DND-41 (cell line): ENCODE data around the gene ABCD3.

ENCODE experiments used
- ATAC-seq: fragments of 200-7000 bp; cut with Tn5 transposase; 3 replicates; pipeline ENCODE4 v1.9.1; 2021; ENCODE audit warnings: low read depth; ENCODE audit not compliant: insufficient read depth
- DNase-seq: peaks from one replicate; pipeline ENCODE4 v3.0.0-alpha.2; 2020
- H2AFZ ChIP-seq: 2 replicates; pipeline ENCODE4 v1.6.0; 2012; ENCODE audit warnings: low read depth, low read length
- H3K27ac ChIP-seq: 2 replicates; pipeline ENCODE4 v1.5.1; 2012; ENCODE audit warnings: low read length, inconsistent platforms
- H3K27me3 ChIP-seq: fragments of 200-600 bp; sonication (generic); 2 replicates; pipeline ENCODE4 v1.6.0; 2012; ENCODE audit warnings: low read length, mild to moderate bottlenecking, inconsistent platforms; ENCODE audit not compliant: insufficient read depth, poor library complexity
- H3K36me3 ChIP-seq: 2 replicates; pipeline ENCODE4 v1.5.1; 2012; ENCODE audit warnings: low read length, inconsistent platforms; ENCODE audit not compliant: insufficient read depth
- H3K4me1 ChIP-seq: 2 replicates; pipeline ENCODE4 v1.5.1; 2012; ENCODE audit warnings: mild to moderate bottlenecking, low read length; ENCODE audit not compliant: insufficient read depth
- H3K4me2 ChIP-seq: 2 replicates; pipeline ENCODE4 v1.6.0; 2012; ENCODE audit warnings: mild to moderate bottlenecking, moderate library complexity, low read length, inconsistent platforms; ENCODE audit not compliant: insufficient read depth
- H3K4me3 ChIP-seq, 2 experiments: fragments of 200-600 bp in 1 of 2; shearing (Covaris generic) in 1 of 2; 2 replicates each; pipeline ENCODE4 v1.5.1; 2012 to 2016; ENCODE audit warnings: inconsistent platforms in 2 of 2, low read length in 2 of 2, mild to moderate bottlenecking in 2 of 2, low read depth in 1 of 2, moderate library complexity in 1 of 2
- H3K79me2 ChIP-seq: 2 replicates; pipeline ENCODE4 v1.6.0; 2012; ENCODE audit warnings: low read length, inconsistent platforms; ENCODE audit not compliant: insufficient read depth
- H3K9ac ChIP-seq: 2 replicates; pipeline ENCODE4 v1.6.0; 2012; ENCODE audit warnings: low read depth, mild to moderate bottlenecking, inconsistent platforms, low read length, moderate library complexity
- H3K9me3 ChIP-seq: 2 replicates; pipeline ENCODE4 v1.5.1; 2012; ENCODE audit warnings: low read length, moderate library complexity, mild to moderate bottlenecking, inconsistent platforms; ENCODE audit not compliant: insufficient read depth, severe bottlenecking
- H4K20me1 ChIP-seq: 2 replicates; pipeline ENCODE4 v1.6.0; 2012; ENCODE audit warnings: low read length; ENCODE audit not compliant: insufficient read depth
- CTCF ChIP-seq: IDR thresholded peaks from 2 replicates; pipeline ENCODE4 v1.5.1; 2012; ENCODE audit warnings: borderline replicate concordance, low read length, moderate library complexity, mild to moderate bottlenecking; ENCODE audit not compliant: poor library complexity, severe bottlenecking; ENCODE audit errors: extremely low read depth
- EZH2 ChIP-seq: IDR thresholded peaks from 3 replicates; pipeline ENCODE4 v1.6.1; 2012; ENCODE audit warnings: borderline replicate concordance, low read depth, mild to moderate bottlenecking, moderate library complexity, low read length, inconsistent platforms; ENCODE audit not compliant: severe bottlenecking

Gene ABCD3

DNA sequence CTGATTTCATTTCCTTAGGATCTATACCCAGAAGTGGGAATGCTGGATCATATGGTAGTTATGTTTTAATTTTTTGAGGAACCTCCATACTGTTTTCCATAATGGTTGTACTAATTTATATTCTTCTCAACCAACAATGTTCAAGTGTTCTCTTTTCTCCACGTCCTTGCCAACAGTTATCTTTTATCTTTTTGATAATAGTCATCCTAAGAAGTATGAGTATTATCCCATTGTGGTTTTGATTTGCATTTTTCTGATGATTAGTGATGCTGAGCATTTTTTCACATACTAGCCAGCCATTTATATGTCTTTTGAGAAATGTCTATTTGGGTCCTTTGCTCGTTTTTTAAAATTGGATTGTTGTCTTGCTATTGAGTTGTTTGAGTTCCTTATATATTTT is 38.5 kb downstream of the ABCD3 start:
- peaks cover 23% of the 10 kb centered on the region; the same call in 1 of the 2 replicates for H3K36me3 ChIP-seq
- peaks cover 2% of the 10 kb centered on the region for H3K9me3 ChIP-seq
- TF ChIP-seq CTCF (no peak), EZH2 (no peak)
- DNase-seq (no peak), ATAC-seq (no peak)
- no peak overlapping the region for H3K4me2 ChIP-seq
- no peak overlapping the region for H3K9ac ChIP-seq
- H3K79me2 ChIP-seq: peaks cover 15% of the 10 kb centered on the region
- no peaks in the 10 kb centered on the region for H3K27me3 ChIP-seq
- no peak overlapping the region for H2AFZ ChIP-seq
- H3K4me1 ChIP-seq: no peaks in the 10 kb centered on the region
- H4K20me1 ChIP-seq: no peaks in the 10 kb centered on the region
- no peak overlapping the region for H3K4me3 ChIP-seq
- no peak overlapping the region for H3K27ac ChIP-seq

DNA sequence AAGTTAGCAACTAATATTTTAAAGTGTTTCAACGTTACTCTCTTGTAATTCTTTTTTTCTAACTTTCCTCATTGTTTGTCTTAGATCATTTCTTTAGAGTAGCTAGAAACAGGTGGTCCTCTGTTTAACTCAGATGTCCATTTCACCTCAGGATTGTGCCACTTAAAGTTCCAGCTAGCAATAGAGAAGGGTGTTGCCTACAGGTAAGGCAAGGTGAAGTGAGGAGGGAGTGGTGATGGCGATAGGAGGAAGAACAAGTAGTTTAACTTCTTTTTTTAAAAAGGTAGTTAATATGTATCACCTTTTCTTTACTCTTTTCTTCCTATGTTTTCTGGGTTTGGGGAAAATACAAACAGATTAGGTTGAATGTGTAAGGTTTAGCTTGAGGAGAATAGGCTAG is 44.4 kb downstream of the ABCD3 start:
- peaks cover 4% of the 10 kb centered on the region; the same call in 1 of the 2 replicates for H3K79me2 ChIP-seq
- H3K4me3 ChIP-seq: no peak overlapping the region
- H3K9me3 ChIP-seq: no peaks in the 10 kb centered on the region
- H3K27ac ChIP-seq: no peak overlapping the region
- H3K4me2 ChIP-seq: no peak overlapping the region
- no peaks in the 10 kb centered on the region for H4K20me1 ChIP-seq
- no peak overlapping the region for H2AFZ ChIP-seq
- no peak for TF ChIP-seq EZH2
- DNase-seq (no peak), ATAC-seq (no peak)
- peaks cover 43% of the 10 kb centered on the region for H3K36me3 ChIP-seq
- H3K4me1 ChIP-seq: no peaks in the 10 kb centered on the region
- H3K27me3 ChIP-seq: no peaks in the 10 kb centered on the region
- H3K9ac ChIP-seq: no peak overlapping the region

DNA sequence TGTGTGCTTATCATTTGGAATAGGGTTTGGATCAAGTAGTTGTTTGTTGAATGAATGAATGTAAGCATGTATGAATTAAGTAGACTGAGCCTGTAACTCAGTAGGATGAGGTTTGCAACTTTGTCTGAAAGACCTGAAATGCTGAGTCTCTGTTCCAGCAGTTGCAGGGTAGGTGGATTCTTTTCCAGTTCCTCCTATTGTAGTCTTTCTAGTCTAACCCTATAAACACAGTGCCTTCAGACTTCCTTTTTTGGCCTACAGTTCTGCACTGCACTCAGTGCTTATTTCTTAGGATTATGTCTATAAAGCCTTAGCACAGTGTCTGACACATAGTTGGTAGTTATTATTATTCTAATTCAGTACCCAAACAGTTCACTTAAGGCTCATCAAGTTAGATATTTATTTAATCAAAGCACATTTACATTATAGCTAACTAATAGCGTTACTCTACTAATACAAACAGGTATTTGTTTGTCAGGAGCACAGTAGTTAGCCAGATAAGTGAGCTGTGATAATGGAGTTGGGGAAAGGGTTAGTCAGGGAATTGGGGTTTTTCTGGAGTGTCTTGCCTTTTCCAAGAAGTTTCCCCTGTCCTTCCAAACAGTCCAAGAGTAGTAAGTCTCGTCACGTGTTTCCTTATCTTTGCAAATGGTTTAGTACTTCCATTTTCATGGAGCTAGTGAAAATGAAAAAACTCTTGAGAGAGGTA is 45.0 kb downstream of the ABCD3 start:
- no peak for TF ChIP-seq EZH2
- TF ChIP-seq CTCF: no peak
- Histone ChIP-seq H3K27ac (no peak overlapping the region), H3K36me3 (peaks cover 44% of the 10 kb centered on the region), H3K9me3 (no peaks in the 10 kb centered on the region), H3K27me3 (no peaks in the 10 kb centered on the region), H3K9ac (no peak overlapping the region), H3K4me2 (no peak overlapping the region), H3K4me1 (no peaks in the 10 kb centered on the region), H2AFZ (no peak overlapping the region), H3K4me3 (no peak overlapping the region), H3K79me2 (0 out of 2 replicates have a peak, but pooled peaks cover 3% of the 10 kb centered on the region), H4K20me1 (no peaks in the 10 kb centered on the region)
- DNase-seq: no peak
- no peak for ATAC-seq

- DNase-seq (peak; percentile 53), ATAC-seq (peak; percentile 96)
- no peaks in the 10 kb centered on the region for H3K27me3 ChIP-seq
- H3K36me3 ChIP-seq: peaks cover 43% of the 10 kb centered on the region
- no peak overlapping the region for H3K4me2 ChIP-seq
- H3K9ac ChIP-seq: no peak overlapping the region
- H3K4me1 ChIP-seq: no peaks in the 10 kb centered on the region
- H2AFZ ChIP-seq: no peak overlapping the region
- 0 out of 2 replicates have a peak, but pooled peaks cover 3% of the 10 kb centered on the region for H3K79me2 ChIP-seq
- no peak overlapping the region for H3K4me3 ChIP-seq
- no peaks in the 10 kb centered on the region for H3K9me3 ChIP-seq
- no peaks in the 10 kb centered on the region for H4K20me1 ChIP-seq
- H3K27ac ChIP-seq: no peak overlapping the region
- TF ChIP-seq EZH2 (no peak), CTCF (peak; percentile 85)
Measured at GRCh38 chr1:94463765-94464330, 45.7 kb downstream of the ABCD3 start.
